Upper lobe of left lung (tissue), 6 donors: ENCODE data around the gene RAPH1. TPM values are rescaled to one million over a fixed set of nuclear protein-coding genes. Genes with fewer than 3 reads are reported as not detected.

ENCODE experiments used
- ATAC-seq, 2 donors: fragments of 200-7000 bp; cut with Tn5 transposase; one replicate each; pipeline ENCODE4 v1.9.1; 2022; ENCODE audit warnings: mild to moderate bottlenecking in 2 of 2, moderate library complexity in 2 of 2; ENCODE audit not compliant: low FRiP score in 2 of 2
- DNase-seq, 2 donors: peaks; one replicate each; pipeline ENCODE4 v3.0.0-alpha.2; 2019 to 2020
- H3K27ac ChIP-seq, 4 donors: fragments of 200-600 bp; sonication (generic); one replicate each; pipeline ENCODE4 v1.5.1; 2016 to 2019
- H3K27me3 ChIP-seq, 4 donors: fragments of 200-600 bp; sonication (generic); one replicate each; pipeline ENCODE4 v1.5.1; 2017 to 2019
- H3K36me3 ChIP-seq, 4 donors: fragments of 200-600 bp; sonication (generic); one replicate each; pipeline ENCODE4 v1.5.1; 2016 to 2019
- H3K4me1 ChIP-seq, 4 donors: fragments of 200-600 bp; sonication (generic); one replicate each; pipeline ENCODE4 v1.5.1; 2018 to 2019
- H3K4me3 ChIP-seq, 4 donors: fragments of 200-600 bp; sonication (generic); one replicate each; pipeline ENCODE4 v1.5.1; 2017 to 2019; ENCODE audit warnings: mild to moderate bottlenecking in 2 of 4, moderate library complexity in 1 of 4
- H3K9me3 ChIP-seq, 4 donors: fragments of 200-600 bp; sonication (generic); one replicate each; pipeline ENCODE4 v1.5.1; 2018 to 2019
- CTCF ChIP-seq, 6 experiments: fragments of 450-650 bp in 4 of 6; fragments of 200-600 bp in 2 of 6; sonication (generic) in 2 of 6; IDR thresholded peaks; one replicate each; pipeline ENCODE4 v1.5.1; 2016 to 2019; ENCODE audit warnings: antibody characterized with exemption in 6 of 6
- EP300 ChIP-seq, 4 donors: sonication (generic); formaldehyde crosslinking; IDR thresholded peaks; one replicate each; pipeline ENCODE4 v1.5.1; 2017; ENCODE audit warnings: antibody characterized with exemption in 4 of 4, control low read depth in 2 of 4
- POLR2A ChIP-seq, 4 donors: fragments of 450-650 bp; IDR thresholded peaks; one replicate each; pipeline ENCODE4 v1.5.1; 2016 to 2017; ENCODE audit warnings: antibody characterized with exemption in 4 of 4, mild to moderate bottlenecking in 2 of 4
- POLR2AphosphoS5 ChIP-seq, 2 donors: sonication (generic); formaldehyde crosslinking; IDR thresholded peaks; one replicate each; pipeline ENCODE4 v1.5.1; 2017; ENCODE audit warnings: antibody characterized with exemption in 2 of 2
- WGBS, 2 donors: methylation state at CpG; one replicate each; pipeline ENCODE4 v1.1.5; 2017 to 2018; 5-methylcytosine and 5-hydroxymethylcytosine counted together
- total RNA-seq, 6 donors: library from RNA; depleted of rRNA in 4 of 6; stranded (reverse); fragments of >200 nt in 4 of 6; gene quantifications; one replicate each; pipeline versions ENCODE4 v1.1.0 to v1.2.1, GENCODE V29; 2016 to 2021
- donor health status: DM: no; HTN: no; CAD: no; lungs with moderate emphysema.
- donor health status: DM: no; HTN: yes; CAD: no; lungs with severe emphysema.

RAPH1 gene
- total RNA-seq, 6 donors from 2014 or later = 52.1 to 144 (median 65.6) TPM

DNA sequence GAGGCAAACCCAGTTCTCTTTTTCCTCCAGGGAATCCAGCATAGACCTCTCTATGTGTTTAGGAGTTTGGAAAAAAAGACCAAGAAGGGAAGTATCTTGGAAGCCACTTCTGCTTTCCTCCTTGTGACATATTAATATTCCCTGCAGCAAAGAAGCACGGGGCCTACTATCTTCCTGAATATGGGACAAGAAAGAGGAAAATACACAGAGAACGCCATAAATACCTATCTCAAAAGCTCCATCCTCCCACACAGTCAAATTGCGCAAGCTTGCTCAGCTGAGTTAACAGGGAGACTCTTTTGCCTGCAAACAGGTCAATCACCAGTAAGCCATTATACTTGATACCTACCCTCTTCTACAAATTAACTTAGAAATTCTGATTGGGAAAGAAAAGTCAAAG lies 16.7 kb upstream of the RAPH1 start:
- H3K27ac ChIP-seq = no peak overlapping the region
- no peaks in the 10 kb centered on the region for H3K27me3 ChIP-seq
- DNase-seq (peak in 1 of 2 donors; percentile 47), ATAC-seq (peak in 1 of 2 donors; percentile 17)
- no peak overlapping the region for H3K4me3 ChIP-seq
- WGBS, 2 donors = 45 to 61% methylated on average over 3 of the region's 3 CpGs
- TF ChIP-seq POLR2AphosphoS5 (IDR thresholded peaks at IDR 0.05) (no peak), EP300 (IDR thresholded peaks at IDR 0.05) (no peak), CTCF (IDR thresholded peaks at IDR 0.05) (no peak), POLR2A (IDR thresholded peaks at IDR 0.05) (no peak)
- no peaks in the 10 kb centered on the region for H3K36me3 ChIP-seq
- no peaks in the 10 kb centered on the region for H3K4me1 ChIP-seq
- no peaks in the 10 kb centered on the region for H3K9me3 ChIP-seq

DNA sequence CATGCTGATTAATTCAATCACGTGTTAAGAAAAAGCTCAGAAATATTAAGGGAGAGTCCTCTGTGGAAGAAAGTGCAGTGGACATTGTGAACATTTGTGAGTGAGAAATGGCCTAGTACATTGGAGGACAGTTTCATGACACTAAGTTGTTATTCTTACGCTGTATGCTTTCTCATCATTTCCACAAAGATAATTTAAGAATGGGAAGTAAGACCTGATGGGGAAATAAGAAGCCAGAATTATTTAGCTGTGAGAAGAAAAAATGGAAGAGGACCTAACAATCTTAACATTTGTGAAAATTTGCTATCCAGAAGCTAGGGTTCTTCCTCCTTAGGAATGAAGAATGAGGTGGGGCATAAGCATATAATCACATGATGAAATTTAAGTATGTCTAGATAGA lies 15.2 kb upstream of the RAPH1 start:
- TF ChIP-seq EP300 (IDR thresholded peaks at IDR 0.05) = no peak
- TF ChIP-seq CTCF (IDR thresholded peaks at IDR 0.05) = no peak
- no peak for ATAC-seq
- WGBS, 2 donors = 86 to 96% methylated on average over 2 of the region's 2 CpGs

DNA sequence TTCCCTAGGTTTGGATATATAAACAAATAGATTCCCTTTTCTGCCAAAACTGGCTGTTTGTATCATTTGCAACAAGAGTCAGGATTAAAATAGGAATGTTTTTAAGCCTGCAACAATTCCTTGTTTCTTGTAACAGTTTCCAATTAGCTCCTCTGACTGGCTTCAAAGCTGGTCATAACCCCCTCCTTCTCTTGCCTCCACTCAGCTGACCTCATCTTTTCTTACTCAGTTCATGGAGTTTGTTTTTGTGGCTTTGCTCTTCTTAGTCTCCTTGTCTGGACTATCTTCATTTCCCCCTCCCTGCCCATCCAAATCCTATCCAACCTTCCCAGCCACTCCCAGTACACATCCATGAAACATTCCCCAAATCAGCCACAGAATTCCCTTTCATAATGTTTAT lies 14.3 kb upstream of the RAPH1 start:
- ATAC-seq = no peak
- H3K4me1 ChIP-seq = no peaks in the 10 kb centered on the region
- H3K27ac ChIP-seq = no peak overlapping the region

More for the DNA sequence above, 15.2 kb upstream of the RAPH1 start:
- no peaks in the 10 kb centered on the region for H3K36me3 ChIP-seq
- H3K27me3 ChIP-seq = no peaks in the 10 kb centered on the region
- H3K27ac ChIP-seq = no peak overlapping the region
- H3K4me3 ChIP-seq = no peak overlapping the region
- no peaks in the 10 kb centered on the region for H3K9me3 ChIP-seq
- H3K4me1 ChIP-seq = no peaks in the 10 kb centered on the region
- no peak for DNase-seq

DNA sequence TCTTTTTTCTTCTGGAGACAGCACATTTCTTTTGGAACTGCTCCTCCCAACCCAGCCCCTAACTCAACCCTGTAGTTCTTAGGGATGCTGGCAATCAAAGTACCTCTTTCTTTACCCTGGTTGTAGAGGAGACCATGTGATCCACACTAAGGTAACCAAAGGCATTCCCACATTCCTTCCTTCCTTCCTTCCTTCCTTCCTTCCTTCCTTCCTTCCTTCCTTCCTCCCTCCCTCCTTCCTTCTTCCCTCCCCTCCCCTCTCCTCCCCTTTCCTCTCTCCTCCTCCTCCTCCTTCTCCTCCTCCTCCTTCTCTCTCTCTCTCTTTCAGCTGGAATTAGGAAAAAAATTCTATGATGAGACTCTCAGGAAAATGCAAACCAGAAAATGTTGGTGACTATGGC lies 13.8 kb upstream of the RAPH1 start:
- no peaks in the 10 kb centered on the region for H3K36me3 ChIP-seq
- no peaks in the 10 kb centered on the region for H3K9me3 ChIP-seq

More for the DNA sequence above, 14.3 kb upstream of the RAPH1 start:
- H3K4me3 ChIP-seq = no peak overlapping the region
- H3K36me3 ChIP-seq = no peaks in the 10 kb centered on the region
- no peaks in the 10 kb centered on the region for H3K9me3 ChIP-seq
- H3K27me3 ChIP-seq = no peaks in the 10 kb centered on the region
- DNase-seq = no peak
- TF ChIP-seq CTCF (IDR thresholded peaks at IDR 0.05) = no peak
- no peak for TF ChIP-seq POLR2AphosphoS5 (IDR thresholded peaks at IDR 0.05)
- TF ChIP-seq POLR2A (IDR thresholded peaks at IDR 0.05) = no peak
- no peak for TF ChIP-seq EP300 (IDR thresholded peaks at IDR 0.05)

More for the DNA sequence above, 13.8 kb upstream of the RAPH1 start:
- H3K4me3 ChIP-seq = no peak overlapping the region
- no peaks in the 10 kb centered on the region for H3K27me3 ChIP-seq
- no peak for TF ChIP-seq CTCF (IDR thresholded peaks at IDR 0.05)
- TF ChIP-seq EP300 (IDR thresholded peaks at IDR 0.05) = no peak
- TF ChIP-seq POLR2AphosphoS5 (IDR thresholded peaks at IDR 0.05) = no peak
- H3K4me1 ChIP-seq = no peaks in the 10 kb centered on the region
- H3K27ac ChIP-seq = no peak overlapping the region
- ATAC-seq (no peak), DNase-seq (no peak)
